HepG2 (cell line): ENCODE measurements around the gene SLC22A14. TPM values are rescaled to one million over a fixed set of nuclear protein-coding genes. Genes with fewer than 3 reads are reported as not detected.

Experiments used
- HNRNPL ChIP-seq: fragments of 200-400 bp; formaldehyde crosslinking; IDR thresholded peaks from 2 replicates; pipeline ENCODE4 v1.6.1; 2017; ENCODE audit warnings: mild to moderate bottlenecking, low read depth, low read length
- PRMT3 ChIP-seq: sonication (generic); formaldehyde crosslinking; IDR thresholded peaks from 2 replicates; pipeline ENCODE4 v1.8.1; 2022; ENCODE audit warnings: low read depth, mild to moderate bottlenecking, moderate library complexity, missing genetic modification reagents, borderline replicate concordance
- SUZ12 ChIP-seq: fragments of 150-350 bp; IDR thresholded peaks from 2 replicates; pipeline ENCODE4 v1.6.1; 2014; ENCODE audit warnings: low read depth, low read length
- YY1 ChIP-seq: IDR thresholded peaks from 2 replicates; pipeline ENCODE4 v1.6.1; 2011; ENCODE audit warnings: low read length, low read depth, moderate library complexity, mild to moderate bottlenecking; ENCODE audit not compliant: insufficient read depth, insufficient replicate concordance
- ZNF326 ChIP-seq: sonication (generic); formaldehyde crosslinking; IDR thresholded peaks from 2 replicates; pipeline ENCODE4 v1.4.0; 2020; ENCODE audit warnings: missing genetic modification reagents, borderline replicate concordance
- ZNF652 ChIP-seq: IDR thresholded peaks from 2 replicates; pipeline ENCODE4 v1.6.1; 2016; ENCODE audit warnings: low read depth, borderline replicate concordance
- ZNF772 ChIP-seq: sonication (generic); formaldehyde crosslinking; IDR thresholded peaks from 2 replicates; pipeline ENCODE4 v1.5.0; 2020; ENCODE audit warnings: mild to moderate bottlenecking, missing genetic modification reagents
- polyA plus RNA-seq, 8 experiments: library from polyadenylated mRNA; depleted of rRNA in 3 of 8; stranded (reverse) in 7 of 8; unstranded in 1 of 8; fragments of >200 nt; fragmentation: Illumina TruSeq in 4 of 8; extraction: Trizol in 4 of 8; gene quantifications; 2 replicates each; pipeline versions ENCODE4 v1.2.1 to v1.2.3, GENCODE V29; 2011 to 2016; ENCODE audit warnings: low read depth in 4 of 8, missing spikeins in 1 of 8, mixed read lengths in 1 of 8; ENCODE audit not compliant: insufficient read depth in 1 of 8
- total RNA-seq, 5 experiments: library from RNA; depleted of rRNA; stranded (reverse); fragments of >200 nt; fragmentation: Illumina TruSeq; extraction: Trizol; gene quantifications; 2 replicates each; pipeline ENCODE4 v1.2.3, GENCODE V29; 2016; ENCODE audit warnings: low read depth in 1 of 5
- TF ChIP-seq, protein P1 (sequence below): sonication (generic); formaldehyde crosslinking; IDR thresholded peaks from 2 replicates; pipeline ENCODE4 v1.4.0; 2020; ENCODE audit warnings: mild to moderate bottlenecking, missing genetic modification reagents
- TF ChIP-seq, protein P2 (sequence below): sonication (generic); formaldehyde crosslinking; IDR thresholded peaks from 2 replicates; pipeline ENCODE4 v1.4.0; 2020; ENCODE audit warnings: missing genetic modification reagents, mild to moderate bottlenecking, borderline replicate concordance

The SLC22A14 gene
- total and polyA plus RNA-seq, 2 of the 13 experiments (the other 11 are each of a cell fraction or from before 2014, with no cell fraction given) = 0.03 TPM; not detected in 1

GRCh38 chr3:38316356-38317191 lies 34.5 kb downstream of the SLC22A14 start (continued):
- TF ChIP-seq YY1 (no peak), ZNF772 (CRISPR knock-in tag) (no peak), ZNF326 (CRISPR knock-in tag) (no peak), SUZ12 (no peak), PRMT3 (CRISPR knock-in tag) (no peak), HNRNPL (no peak), ZNF652 (CRISPR knock-in tag) (no peak)
- TF ChIP-seq, protein P1, sequence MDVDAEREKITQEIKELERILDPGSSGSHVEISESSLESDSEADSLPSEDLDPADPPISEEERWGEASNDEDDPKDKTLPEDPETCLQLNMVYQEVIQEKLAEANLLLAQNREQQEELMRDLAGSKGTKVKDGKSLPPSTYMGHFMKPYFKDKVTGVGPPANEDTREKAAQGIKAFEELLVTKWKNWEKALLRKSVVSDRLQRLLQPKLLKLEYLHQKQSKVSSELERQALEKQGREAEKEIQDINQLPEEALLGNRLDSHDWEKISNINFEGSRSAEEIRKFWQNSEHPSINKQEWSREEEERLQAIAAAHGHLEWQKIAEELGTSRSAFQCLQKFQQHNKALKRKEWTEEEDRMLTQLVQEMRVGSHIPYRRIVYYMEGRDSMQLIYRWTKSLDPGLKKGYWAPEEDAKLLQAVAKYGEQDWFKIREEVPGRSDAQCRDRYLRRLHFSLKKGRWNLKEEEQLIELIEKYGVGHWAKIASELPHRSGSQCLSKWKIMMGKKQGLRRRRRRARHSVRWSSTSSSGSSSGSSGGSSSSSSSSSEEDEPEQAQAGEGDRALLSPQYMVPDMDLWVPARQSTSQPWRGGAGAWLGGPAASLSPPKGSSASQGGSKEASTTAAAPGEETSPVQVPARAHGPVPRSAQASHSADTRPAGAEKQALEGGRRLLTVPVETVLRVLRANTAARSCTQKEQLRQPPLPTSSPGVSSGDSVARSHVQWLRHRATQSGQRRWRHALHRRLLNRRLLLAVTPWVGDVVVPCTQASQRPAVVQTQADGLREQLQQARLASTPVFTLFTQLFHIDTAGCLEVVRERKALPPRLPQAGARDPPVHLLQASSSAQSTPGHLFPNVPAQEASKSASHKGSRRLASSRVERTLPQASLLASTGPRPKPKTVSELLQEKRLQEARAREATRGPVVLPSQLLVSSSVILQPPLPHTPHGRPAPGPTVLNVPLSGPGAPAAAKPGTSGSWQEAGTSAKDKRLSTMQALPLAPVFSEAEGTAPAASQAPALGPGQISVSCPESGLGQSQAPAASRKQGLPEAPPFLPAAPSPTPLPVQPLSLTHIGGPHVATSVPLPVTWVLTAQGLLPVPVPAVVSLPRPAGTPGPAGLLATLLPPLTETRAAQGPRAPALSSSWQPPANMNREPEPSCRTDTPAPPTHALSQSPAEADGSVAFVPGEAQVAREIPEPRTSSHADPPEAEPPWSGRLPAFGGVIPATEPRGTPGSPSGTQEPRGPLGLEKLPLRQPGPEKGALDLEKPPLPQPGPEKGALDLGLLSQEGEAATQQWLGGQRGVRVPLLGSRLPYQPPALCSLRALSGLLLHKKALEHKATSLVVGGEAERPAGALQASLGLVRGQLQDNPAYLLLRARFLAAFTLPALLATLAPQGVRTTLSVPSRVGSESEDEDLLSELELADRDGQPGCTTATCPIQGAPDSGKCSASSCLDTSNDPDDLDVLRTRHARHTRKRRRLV (CRISPR knock-in tag) = no peak
- TF ChIP-seq, protein P2, sequence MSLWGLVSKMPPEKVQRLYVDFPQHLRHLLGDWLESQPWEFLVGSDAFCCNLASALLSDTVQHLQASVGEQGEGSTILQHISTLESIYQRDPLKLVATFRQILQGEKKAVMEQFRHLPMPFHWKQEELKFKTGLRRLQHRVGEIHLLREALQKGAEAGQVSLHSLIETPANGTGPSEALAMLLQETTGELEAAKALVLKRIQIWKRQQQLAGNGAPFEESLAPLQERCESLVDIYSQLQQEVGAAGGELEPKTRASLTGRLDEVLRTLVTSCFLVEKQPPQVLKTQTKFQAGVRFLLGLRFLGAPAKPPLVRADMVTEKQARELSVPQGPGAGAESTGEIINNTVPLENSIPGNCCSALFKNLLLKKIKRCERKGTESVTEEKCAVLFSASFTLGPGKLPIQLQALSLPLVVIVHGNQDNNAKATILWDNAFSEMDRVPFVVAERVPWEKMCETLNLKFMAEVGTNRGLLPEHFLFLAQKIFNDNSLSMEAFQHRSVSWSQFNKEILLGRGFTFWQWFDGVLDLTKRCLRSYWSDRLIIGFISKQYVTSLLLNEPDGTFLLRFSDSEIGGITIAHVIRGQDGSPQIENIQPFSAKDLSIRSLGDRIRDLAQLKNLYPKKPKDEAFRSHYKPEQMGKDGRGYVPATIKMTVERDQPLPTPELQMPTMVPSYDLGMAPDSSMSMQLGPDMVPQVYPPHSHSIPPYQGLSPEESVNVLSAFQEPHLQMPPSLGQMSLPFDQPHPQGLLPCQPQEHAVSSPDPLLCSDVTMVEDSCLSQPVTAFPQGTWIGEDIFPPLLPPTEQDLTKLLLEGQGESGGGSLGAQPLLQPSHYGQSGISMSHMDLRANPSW = no peak
